GM18511 (cell line): ENCODE measurements around the gene KRTAP10-4.
"Not testable (repeated sequence)": the region's sequence is repeated elsewhere in the genome, so short reads cannot be mapped to it uniquely, and the experiment has no call there.

Experiments
- ATAC-seq: cut with Tn5 transposase; IDR thresholded peaks from one replicate; pipeline ENCODE4 v1.9.1; 2021; ENCODE audit warnings: mild to moderate bottlenecking, moderate library complexity; ENCODE audit not compliant: unreplicated experiment

Gene KRTAP10-4

DNA sequence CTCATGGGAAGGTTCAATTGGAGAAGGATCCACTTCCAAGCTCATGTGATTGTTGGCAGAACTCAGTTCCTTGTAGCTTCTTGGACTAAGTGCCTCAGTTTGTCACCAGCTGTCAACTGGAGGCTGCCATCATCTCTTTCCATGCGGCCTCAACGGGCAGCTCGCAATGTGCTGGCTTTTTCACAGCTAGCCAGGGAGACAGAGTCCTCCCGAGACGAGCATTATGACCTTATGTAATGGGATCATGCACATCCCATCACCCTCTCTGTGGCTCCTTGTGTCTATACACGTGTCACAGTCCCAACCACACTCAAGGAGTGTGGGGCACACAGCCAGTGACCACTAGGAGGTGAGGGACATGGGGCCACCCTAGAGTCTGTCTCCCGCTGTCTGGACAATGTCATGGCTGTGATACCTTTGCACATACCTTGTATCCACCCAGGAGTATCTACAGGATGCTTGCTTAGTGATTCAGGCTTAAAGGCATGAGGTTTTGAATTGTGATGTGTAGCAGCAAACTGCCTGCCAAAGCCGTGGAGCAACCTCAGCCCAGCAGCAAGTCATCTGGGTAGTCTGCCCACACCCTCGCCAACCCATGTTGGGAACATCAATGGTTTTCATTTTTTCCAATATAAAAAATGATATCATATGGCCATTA is 22.7 kb downstream of the KRTAP10-4 start:
- no peak for ATAC-seq

DNA sequence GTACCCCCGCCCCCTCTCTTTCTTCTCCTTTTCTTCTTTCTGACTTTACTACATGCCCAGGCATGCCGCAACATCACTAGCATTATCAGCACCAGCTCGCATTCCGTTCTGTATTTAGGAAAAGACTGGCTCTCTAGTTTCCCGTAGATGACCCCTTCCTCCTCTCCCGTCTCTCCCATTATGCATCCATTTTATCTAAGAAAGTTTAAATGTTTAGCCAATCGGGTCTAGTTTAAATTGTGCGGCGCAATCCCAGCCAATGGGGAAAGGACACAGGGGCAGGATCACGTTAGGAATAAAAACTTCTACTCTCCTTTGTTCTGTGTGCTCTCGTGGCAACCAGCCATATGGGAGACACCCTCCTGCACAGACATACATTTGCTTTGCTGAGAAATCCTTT is 24.5 kb downstream of the KRTAP10-4 start:
- ATAC-seq, result no peak

DNA sequence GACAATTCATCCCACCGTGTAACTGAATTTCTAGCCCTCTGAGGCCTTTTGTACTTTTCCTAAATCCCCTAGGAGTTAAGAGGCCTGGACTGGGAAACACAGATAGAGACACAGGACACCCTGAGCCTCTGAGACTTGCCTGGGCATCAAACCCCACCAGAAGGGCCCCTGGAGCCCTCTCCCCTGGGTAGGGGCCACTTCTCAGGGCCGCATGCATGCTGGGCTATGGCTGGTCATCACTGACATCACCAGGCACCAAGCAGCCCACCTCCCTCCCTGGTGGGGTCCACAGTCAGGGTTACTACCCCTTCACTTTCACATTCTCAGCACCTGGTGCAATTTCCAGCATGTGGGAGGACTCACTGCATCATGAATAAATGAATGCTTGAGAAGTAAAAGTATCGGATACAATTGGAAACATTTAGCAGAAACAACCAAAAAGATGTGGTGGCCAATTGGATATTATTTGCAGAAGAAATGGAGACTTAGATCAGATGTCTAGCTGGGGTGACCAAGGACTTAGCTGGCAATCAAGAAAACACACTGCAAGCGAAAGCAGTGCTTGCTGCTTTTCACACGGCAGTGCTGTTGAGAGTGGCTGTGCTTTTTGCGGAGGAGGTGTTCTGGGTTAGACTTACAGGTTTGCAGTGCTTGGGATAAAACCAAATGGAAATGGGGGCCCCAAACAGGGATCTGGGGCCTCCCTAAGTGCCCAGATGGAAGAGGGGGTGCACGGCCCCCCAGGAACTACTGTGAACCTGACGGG is 25.9 kb downstream of the KRTAP10-4 start:
- no peak for ATAC-seq

DNA sequence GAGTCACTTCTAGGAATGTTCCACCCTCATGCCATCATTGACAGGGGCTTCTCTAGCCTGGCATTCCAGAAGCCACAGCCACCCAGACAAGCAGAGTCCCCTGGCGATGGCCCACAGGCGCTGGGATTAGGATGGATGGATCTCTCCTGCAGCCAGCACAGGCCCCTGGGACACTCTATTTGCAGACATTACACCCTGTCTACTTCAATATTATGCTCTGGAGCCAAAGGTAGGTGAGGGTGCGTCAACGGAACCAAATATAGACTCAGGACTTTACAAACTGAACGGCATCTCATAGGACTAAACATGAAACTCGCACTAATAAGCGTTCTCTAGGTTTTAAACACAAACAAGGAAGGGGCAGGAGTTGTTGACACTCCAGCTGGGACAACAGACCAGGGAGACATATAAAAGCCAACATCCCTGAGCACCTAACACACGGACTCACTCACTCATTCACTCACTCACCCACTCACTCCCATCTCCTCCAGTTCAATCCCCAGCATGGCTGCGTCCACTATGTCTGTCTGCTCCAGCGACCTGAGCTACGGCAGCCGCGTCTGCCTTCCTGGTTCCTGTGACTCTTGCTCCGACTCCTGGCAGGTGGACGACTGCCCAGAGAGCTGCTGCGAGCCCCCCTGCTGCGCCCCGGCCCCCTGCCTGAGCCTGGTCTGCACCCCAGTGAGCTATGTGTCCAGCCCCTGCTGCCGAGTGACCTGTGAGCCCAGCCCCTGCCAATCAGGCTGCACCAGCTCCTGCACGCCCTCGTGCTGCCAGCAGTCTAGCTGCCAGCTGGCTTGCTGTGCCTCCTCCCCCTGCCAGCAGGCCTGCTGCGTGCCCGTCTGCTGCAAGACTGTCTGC is 26.8 kb downstream of the KRTAP10-4 start, which contains the start of gene KRTAP10-7:
KRTAP10-7 (plus strand) TSS at position 480 of the 861 bp plus-strand sequence; CDS start at position 505, 25 bp downstream.
- not testable (repeated sequence) for ATAC-seq

DNA sequence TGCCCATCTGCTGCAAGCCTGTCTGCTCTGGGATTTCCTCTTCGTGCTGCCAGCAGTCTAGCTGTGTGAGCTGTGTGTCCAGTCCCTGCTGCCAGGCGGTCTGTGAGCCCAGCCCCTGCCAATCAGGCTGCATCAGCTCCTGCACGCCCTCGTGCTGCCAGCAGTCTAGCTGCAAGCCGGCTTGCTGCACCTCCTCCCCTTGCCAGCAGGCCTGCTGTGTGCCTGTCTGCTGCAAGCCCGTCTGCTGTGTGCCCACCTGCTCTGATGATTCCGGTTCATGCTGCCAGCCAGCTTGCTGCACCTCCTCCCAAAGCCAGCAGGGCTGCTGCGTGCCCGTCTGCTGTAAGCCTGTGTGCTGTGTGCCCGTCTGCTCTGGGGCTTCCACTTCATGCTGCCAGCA is 27.6 kb downstream of the KRTAP10-4 start:
- ATAC-seq, result not testable (repeated sequence)

DNA sequence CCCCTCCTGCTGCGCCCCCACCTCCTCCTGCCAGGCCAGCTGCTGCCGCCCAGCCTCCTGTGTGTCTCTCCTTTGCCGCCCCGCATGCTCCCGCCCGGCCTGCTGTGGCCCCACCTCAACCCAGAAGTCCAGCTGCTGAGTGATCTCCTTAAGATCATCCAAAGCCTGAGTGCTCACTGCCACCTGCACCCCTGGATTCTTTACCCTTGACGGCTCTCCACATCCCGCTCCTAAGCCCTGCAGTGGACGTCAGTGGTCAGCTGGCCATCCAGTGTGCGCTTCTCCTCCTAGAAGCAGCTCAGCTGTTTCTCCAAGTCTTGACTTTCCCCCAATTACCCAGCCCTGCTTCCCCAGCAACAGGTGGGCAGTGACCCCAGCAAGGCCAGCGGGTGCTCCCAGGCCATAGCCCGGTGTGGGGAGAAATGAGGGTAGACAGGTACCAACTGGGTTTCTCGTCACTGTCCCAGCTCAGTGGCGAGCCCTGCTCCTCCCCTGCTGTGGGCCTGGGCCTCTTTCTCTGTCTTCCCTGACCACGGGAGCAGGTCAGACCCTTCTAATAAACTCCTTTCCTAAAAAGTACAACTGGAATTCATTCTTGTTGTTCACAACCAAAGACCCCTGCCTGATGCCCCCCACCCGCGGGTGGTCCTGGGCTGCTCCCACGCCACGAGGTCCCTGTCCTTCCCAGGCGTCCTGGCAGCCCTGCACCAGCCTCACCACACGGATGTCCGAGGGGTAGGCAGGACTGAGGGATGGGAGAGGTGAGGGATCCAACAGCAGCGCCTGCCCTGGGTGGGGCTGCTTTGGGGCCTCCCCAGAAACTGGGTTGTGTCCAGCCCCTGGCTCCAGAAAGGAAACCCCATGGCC is 28.3 kb downstream of the KRTAP10-4 start:
- no peak for ATAC-seq

DNA sequence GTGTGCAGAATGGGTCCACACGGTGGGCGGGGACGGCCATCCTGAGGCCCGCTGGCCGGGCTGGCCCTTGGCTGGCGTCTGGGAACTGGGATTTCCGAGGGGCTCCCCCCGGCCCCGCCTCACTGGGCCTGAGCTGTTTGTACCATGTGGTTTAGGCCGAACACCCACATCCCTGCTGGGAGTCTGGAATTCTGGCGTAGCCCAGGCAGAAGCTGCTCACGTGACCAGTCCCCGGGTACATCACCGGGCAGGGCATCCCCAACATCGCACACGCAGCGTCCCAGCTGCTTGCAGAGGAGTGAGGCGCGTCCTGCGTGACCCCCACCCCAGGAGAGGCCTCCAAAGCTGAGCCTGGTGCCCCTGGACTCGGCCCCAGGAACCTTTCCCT is 28.9 kb downstream of the KRTAP10-4 start:
- no peak for ATAC-seq

DNA sequence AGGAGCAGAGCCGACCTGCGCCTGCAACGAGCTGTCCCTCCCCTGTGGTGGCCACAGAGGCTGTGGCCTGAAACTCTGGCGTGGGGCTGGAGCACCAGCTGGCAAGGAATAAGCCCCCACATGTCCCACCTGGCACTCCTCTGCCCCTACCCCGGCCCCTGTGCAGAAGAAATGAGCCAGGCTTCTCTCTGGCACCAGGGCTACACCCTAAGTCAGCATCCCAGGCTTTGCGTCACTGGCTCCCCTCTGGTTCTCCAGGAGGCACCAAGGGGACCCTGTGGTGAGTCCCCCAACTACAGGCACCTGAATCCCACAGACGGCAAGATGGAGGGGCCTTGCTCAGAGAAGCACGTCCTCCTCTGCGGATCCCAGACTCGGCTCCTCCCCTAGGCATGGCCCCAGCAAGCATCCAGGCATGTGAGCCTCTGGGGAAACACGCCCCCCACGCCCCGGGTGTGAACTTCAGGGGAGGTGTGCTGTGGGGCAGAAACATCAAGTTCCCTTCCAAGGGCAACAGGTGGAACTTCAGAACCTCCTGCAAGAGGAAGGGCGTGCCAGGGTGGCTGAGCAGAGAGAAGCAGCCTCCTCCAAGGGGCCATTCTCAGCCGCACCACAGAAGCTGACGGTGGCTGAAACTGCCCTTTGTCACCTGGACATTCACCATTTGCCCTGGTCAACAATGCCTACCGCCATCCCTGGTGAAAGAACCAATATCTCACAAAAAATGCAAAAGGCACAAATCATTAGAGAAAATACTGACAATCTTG is 29.8 kb downstream of the KRTAP10-4 start:
- ATAC-seq, result no peak

DNA sequence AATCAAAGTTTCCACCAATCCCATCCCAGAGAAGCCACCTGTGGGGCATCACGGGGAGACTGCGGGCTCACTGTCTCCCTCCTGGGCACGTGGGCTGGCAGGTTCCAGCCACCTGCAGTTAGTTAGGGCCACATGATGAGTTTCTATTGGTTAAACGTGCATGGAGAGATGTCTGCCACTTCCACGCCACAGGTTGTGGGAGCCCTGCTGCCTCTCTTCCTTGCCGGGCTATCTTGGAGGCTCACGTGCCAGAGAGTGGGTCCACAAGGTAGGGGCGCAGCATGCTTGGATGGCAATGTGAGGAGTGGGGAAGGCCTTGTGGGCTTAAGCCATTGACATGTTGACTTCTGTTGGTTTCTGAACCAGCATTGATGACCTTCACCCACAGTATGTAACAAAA is 30.4 kb downstream of the KRTAP10-4 start:
- no peak for ATAC-seq

DNA sequence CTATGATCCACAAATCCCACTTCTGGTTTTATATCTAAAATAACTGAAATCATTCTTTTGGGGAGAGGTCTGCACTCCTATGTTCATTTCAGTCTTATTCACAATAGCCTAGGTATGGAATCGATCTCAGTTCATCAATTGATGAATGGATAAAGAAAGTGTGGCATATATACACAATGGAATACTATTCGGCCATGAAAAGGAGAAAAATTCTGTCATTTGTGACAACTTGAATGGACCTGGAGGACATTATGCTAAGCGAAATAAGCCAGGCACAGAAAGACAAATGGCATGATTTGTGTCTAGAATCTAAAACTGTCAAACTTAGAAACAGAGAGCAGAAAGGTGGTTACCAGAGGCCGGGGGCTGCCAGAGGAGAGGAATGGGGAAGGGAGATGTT is 33.0 kb downstream of the KRTAP10-4 start:
- no peak for ATAC-seq

DNA sequence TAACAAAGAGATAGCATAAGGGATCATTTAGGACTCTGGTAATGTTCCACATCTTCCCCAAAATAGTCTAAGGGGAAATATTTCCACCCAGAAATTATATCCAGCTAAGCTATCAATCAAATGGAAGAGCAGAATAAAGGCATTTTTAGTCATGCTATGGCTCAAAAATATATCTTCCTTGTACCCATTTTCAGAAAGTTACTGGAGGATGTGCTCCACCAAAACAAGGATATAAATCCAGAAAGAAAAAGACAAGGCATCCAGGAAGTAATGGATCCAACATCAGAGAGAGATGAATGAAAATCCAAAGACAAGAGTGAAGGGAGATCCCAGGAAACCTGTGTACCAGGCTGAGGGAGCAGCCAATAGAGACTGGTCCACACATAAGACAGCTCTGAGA is 35.7 kb downstream of the KRTAP10-4 start:
- no peak for ATAC-seq

DNA sequence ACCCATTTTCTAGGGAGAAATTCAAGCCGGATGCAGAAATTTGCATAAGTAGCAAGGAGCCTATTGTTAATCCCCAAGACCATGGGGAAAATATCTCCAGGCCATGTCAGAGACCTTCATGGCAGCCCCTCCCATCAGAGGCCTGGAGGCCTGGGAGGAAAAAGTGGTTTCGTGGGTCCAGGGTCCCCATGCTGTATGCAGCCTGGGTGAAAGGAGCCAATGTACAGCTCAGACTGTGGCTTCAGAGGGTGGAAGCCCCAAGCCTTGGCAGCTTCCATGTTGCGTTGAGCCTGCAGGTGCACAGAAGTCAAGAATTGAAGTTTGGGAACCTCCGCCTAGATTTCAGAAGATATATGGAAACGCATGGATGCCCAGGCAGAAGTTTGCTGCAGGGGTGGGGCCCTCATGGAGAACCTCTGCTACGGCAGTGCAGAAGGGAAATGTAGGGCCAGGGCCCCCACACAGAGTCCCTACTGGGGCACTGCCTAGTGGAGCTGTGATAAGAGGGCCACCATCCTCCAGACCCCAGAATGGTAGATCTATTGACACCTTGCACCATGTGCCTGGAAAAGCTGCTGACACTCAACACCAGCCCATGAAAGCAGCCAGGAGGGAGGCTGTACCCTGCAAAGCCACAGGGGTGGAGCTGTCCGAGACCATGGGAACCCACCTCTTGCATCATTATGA is 36.8 kb downstream of the KRTAP10-4 start:
- ATAC-seq, result not testable (repeated sequence)

DNA sequence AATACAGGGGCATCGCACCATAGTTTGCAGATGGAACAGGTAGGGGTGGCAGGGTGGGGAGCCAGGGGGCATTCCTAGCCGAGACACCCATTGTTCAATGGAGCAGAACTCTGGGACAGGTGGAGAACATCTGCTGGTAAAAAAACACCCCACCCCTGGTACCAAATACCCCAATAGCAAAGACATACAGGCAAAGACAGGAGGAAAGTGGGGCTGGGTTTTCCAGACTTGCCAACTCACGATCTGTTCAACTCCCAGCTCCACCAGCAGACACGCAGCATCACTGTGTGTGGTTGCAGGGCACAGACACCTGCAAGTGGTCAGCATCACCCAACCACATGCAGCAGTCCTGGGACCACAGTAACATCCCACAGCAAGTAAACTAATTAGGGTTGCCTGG is 38.0 kb downstream of the KRTAP10-4 start:
- no peak for ATAC-seq

DNA sequence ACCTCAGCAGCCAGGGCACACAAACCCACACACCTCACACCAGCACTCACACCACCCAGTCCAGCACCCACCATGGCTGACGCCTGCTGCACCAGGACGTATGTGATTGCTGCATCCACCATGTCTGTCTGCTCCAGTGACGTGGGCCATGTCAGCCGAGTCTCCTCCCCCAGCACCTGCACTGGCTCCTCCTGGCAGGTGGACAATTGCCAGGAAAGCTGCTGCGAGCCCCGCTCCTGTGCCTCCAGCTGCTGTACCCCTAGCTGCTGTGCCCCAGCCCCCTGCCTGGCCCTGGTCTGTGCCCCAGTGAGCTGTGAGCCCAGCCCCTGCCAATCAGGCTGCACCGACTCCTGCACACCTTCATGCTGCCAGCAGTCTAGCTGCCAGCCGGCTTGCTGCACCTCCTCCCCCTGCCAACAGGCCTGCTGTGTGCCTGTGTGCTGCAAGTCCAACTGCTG is 38.5 kb downstream of the KRTAP10-4 start, which contains the start of gene KRTAP10-8:
KRTAP10-8 (plus strand) TSS at position 51 of the 458 bp plus-strand sequence; CDS start at position 73, 22 bp downstream.
- ATAC-seq, result no peak

DNA sequence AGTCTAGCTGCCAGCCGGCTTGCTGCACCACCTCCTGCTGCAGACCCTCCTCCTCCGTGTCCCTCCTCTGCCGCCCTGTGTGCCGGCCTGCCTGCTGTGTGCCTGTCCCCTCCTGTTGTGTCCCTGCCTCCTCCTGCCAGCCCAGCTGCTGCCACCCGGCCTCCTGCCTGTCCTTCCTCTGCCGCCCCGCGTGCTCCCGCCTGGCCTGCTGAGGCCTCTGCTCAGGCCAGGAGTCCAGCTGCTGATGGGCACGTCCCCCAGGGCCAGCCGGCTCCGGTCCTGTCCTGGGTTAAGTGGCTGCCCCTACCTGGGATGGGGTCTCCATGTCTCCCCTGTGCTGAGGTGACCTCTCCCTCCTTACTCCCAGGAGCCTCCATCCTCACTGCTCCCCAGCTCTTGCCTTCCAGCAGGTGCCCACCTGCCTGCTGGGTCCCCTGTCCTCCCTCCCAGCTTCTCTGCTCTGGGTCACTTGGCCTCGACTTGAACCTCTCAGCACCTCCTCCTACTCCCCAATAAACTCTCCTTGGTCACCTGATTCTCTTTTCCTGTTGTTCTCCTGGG is 39.2 kb downstream of the KRTAP10-4 start:
- ATAC-seq, result no peak

DNA sequence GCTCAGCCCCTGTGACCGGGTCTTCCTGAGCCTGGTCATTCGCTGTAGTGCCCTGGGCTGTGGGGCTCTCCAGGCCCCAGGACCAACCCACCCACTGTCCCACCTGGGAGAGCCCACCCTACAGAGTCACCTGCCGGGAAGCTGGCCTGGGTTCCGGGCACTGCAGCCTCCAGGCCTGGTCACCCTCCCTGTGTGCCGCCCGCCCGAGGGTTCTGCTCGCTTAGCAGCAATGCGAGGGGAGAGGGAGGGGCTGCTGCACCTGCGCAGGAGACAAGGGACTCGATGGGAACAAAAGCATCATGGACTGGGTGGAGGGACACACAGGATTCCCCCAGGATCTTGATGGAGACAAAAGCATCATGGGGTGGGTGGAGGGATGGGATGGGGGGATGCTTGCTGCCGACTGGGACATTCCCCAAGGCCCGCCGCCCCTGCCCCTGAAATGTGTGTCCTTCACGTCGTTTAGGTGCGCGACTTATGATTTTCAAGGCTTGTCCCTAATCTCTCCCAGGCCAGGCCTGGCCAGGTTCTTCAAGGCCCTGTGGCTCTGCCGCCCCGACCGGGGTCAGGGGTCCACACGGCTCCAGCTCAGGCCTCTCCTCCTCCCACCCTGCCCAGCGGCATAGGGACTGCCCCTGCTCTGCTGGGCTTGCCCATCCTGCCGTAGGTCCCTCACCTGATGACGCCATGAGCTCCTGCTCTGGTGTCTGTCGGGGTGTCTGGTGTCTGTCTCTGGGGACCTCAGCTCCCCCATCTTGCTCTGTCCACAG is 40.0 kb downstream of the KRTAP10-4 start:
- ATAC-seq, result no peak

DNA sequence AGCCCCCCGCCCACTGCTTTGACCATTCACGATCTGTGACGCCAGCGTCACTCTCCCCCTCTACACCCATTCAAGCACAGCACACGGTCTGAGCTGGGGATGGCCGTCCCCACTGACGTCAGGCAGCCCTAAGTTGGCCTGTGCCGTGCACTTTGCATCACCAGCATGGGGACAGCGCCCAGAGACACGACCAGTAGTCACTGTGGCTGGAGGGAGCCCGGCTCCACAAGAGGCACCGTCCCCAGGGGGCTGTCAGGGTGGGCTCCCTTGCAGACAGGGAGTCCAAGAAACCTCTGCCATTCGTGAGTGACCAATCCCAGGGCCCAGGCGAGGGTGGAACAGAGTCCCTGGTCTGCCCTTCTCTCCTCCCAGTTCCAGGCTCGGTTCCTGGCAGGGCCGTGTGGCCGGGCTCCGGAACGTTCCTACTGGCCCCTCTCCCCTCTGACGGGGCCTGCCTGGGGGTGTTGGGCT is 40.7 kb downstream of the KRTAP10-4 start:
- ATAC-seq, result no peak

DNA sequence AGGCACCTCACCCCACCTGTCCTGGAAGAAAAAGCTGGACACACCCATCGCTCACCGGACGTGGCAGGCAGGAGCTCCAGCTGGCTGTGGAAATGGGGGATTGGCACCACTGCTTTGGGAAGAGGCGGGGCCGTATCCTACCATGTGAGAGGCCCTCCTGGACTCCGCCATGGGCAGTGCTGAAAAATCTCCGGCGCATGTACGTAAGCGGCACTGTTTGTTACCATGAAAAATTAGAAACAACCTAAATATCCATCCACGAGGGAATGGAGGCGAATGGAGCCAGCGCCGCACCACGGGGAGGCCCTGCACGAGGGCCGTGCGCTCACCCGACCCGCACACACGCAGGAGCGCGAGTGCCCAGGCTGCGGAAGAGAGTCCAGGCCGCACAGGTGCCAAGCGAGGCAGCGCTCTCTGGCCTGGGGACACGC is 41.4 kb downstream of the KRTAP10-4 start:
- no peak for ATAC-seq
